Panc1 (cell line): Measurements from ENCODE around the gene NEURL3. TPM values are rescaled to one million over a fixed set of nuclear protein-coding genes. Genes with fewer than 3 reads are reported as not detected.

ENCODE experiments used
- ATAC-seq: fragments of 200-7000 bp; cut with Tn5 transposase; 2 replicates; pipeline ENCODE4 v1.9.1; 2020; ENCODE audit warnings: mild to moderate bottlenecking, moderate library complexity
- BruUV-seq: library from RNA; stranded (reverse); fragments of 400-500 nt; replicated peaks from 2 replicates; lab custom pipeline; 2021; lab: Mats Ljungman, UMichigan
- CTCF ChIA-PET: fragments of 300-600 bp; sonication (Branson Sonifier 250); formaldehyde crosslinking; loops from one replicate; lab custom pipeline; 2022; ENCODE audit warnings: antibody characterized with exemption; lab: Charles Lee
- POLR2A ChIA-PET: fragments of 300-600 bp; sonication (Branson Sonifier 250); formaldehyde crosslinking; loops from one replicate; lab custom pipeline; 2022; ENCODE audit warnings: antibody characterized with exemption; lab: Charles Lee
- DNase-seq: peaks from one replicate; pipeline ENCODE4 v3.0.0-alpha.2; 2010; ENCODE audit warnings: low read depth, low spot score
- H3K27ac ChIP-seq: 2 replicates; pipeline ENCODE4 v1.5.1; 2011; ENCODE audit warnings: mild to moderate bottlenecking, low read length, inconsistent platforms
- H3K27me3 ChIP-seq: fragments of 200-500 bp; sonication (Bioruptor generic); 2 replicates; pipeline ENCODE4 v1.6.0; 2014; ENCODE audit warnings: low read length, inconsistent platforms; ENCODE audit not compliant: control insufficient read depth, insufficient read depth
- H3K36me3 ChIP-seq: fragments of 200-500 bp; sonication (Bioruptor generic); 2 replicates; pipeline ENCODE4 v1.5.1; 2014; ENCODE audit warnings: inconsistent platforms, mild to moderate bottlenecking, low read length, moderate library complexity; ENCODE audit not compliant: control insufficient read depth, insufficient read depth
- H3K4me1 ChIP-seq: 2 replicates; pipeline ENCODE4 v1.5.1; 2011; ENCODE audit warnings: inconsistent platforms, mild to moderate bottlenecking, low read length, moderate library complexity; ENCODE audit not compliant: control insufficient read depth, insufficient read depth
- H3K4me3 ChIP-seq, 2 experiments: 2 replicates each; pipeline ENCODE4 v1.5.1; 2011 to 2012; ENCODE audit warnings: low read depth in 2 of 2, low read length in 2 of 2, mild to moderate bottlenecking in 2 of 2, inconsistent platforms in 1 of 2, moderate library complexity in 1 of 2
- H3K9me3 ChIP-seq: fragments of 200-500 bp; sonication (Bioruptor generic); 2 replicates; pipeline ENCODE4 v1.5.1; 2014; ENCODE audit warnings: low read depth, mild to moderate bottlenecking, inconsistent platforms, low read length, moderate library complexity; ENCODE audit not compliant: control insufficient read depth, insufficient read depth
- POLR2AphosphoS5 ChIP-seq: IDR thresholded peaks from 2 replicates; pipeline ENCODE4 v1.6.1; 2012; ENCODE audit warnings: mild to moderate bottlenecking, low read depth, low read length, moderate library complexity
- SIN3A ChIP-seq: IDR thresholded peaks from 2 replicates; pipeline ENCODE4 v1.6.1; 2012; ENCODE audit warnings: low read depth, mild to moderate bottlenecking, low read length, moderate library complexity, borderline replicate concordance; ENCODE audit not compliant: insufficient read depth
- TCF7L2 ChIP-seq: IDR thresholded peaks from 2 replicates; pipeline ENCODE4 v1.6.1; 2011; ENCODE audit warnings: mild to moderate bottlenecking, low read depth, low read length, inconsistent platforms
- in situ Hi-C: cut with HindIII; loops from 2 replicates; pipeline ENCODE4 v1.10.0; 2016; ENCODE audit warnings: low sequenced_read_pairs, low pct_unique_long_range_greater_than_20kb
- intact Hi-C: fragments of 100-400 bp; cut with micrococcal nuclease; formaldehyde crosslinking; loops from one replicate; pipeline ENCODE4 v1.10.0; 2022; ENCODE audit not compliant: unreplicated experiment
- total RNA-seq: library from RNA; stranded (reverse); gene quantifications from one replicate; pipeline ENCODE4 v1.2.1, GENCODE V29; 2021; ENCODE audit not compliant: unreplicated experiment
- TF ChIP-seq, protein P1 (sequence below), 2 experiments: IDR thresholded peaks; 2 replicates each; pipeline ENCODE4 v1.6.1; 2011 to 2012; ENCODE audit warnings: low read depth in 2 of 2, control low read depth in 1 of 2, low read length in 1 of 2, mild to moderate bottlenecking in 1 of 2, moderate library complexity in 1 of 2; ENCODE audit not compliant: insufficient read depth in 1 of 2
- TF ChIP-seq, protein P2 (sequence below): fragments of 450-650 bp; IDR thresholded peaks from 2 replicates; pipeline ENCODE4 v1.5.1; 2017; ENCODE audit warnings: mild to moderate bottlenecking

Gene NEURL3
- total RNA-seq, 1 experiment from 2014 or later = 1.2 TPM

DNA sequence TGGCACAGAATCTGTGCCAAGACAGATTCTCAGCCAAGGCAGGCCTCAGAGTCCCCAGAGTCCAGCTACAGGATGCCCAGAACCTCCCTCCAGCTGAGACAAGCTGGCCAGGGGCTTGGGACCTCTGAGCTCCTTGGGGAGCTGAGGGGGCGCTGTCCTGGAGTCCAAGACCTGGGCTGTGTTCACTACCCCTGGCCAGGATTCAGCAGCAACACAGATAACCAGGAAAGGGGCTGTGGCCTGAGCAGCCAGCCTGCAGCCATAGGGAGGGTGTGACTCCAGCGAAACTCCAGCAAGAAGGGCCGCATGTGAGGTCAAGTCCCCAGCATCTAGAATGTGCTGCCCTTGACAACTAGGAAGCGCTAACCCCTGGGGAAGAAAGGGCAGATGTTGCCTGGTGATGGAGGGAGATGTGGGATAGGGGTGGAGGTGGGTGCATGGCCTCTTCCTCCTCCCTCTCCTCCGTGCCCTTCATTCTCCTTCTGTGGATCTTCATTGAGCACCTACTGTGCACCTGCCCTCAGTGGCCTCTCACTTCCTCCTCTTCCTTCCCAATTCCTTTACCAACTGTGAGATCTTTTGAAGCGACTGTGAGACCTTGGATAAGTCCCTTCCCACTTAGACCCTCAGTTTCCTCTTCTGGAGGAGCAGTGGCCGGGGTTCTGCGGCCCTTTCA is 23.7 kb upstream of the NEURL3 start:
- no TSS peak for BruUV-seq
- Histone ChIP-seq H3K4me3 (no peak overlapping the region), H3K4me1 (peaks cover 40% of the 10 kb centered on the region), H3K36me3 (no peaks in the 10 kb centered on the region), H3K27me3 (no peaks in the 10 kb centered on the region), H3K27ac (no peak overlapping the region), H3K9me3 (no peaks in the 10 kb centered on the region)
- POLR2A ChIA-PET = no interaction called here
- TF ChIP-seq TCF7L2 = no peak
- ATAC-seq = no peak
- CTCF ChIA-PET = interaction anchor here (0.6 kb wide), 1 partner anchor 104 kb away, joined by 4 read pairs; no protein-coding TSS in a partner anchor
- intact Hi-C loops (no loop called here), in situ Hi-C loops (no loop called here)
- DNase-seq = no peak

DNA sequence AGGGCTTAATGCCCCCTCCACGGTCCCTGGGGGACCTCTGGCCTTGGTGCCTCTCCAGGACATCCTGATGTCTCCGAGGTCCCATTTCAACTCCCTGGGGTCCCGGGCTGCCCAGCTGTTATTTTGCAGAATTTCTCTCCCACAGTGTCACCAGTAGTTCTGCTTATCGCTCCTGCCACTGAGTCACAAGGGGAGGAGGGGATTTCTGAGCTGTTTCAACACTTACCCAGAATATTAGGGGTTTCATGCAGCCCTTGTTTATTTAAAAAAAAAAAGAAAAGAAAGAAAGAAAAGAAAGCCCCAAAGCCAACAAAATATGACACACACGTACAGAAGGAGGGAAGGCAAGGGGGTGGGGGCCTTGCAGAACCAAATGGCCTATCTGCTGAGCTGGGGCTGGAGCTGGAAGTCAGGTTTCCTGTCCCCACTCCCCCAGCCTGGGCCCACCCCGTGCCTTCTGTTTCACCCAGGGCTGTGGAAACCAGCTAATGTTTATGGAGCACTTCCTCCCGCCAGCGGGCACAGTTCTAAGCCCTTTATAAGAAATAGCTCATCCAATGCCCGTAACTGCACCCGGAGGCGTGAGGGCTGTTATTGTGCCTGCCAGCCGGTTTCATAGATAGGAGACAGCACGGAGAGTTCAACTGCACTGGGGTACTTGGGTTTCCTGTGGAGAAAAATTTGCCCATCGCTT is 23.0 kb upstream of the NEURL3 start:
- CTCF ChIA-PET = interaction anchor here (0.6 kb wide), 1 partner anchor 104 kb away, joined by 4 read pairs; no protein-coding TSS in a partner anchor
- no peak overlapping the region; the same call in 1 of the 2 replicates for H3K27ac ChIP-seq

More for the DNA sequence above, 23.0 kb upstream of the NEURL3 start:
- POLR2A ChIA-PET = no interaction called here
- no peaks in the 10 kb centered on the region for H3K27me3 ChIP-seq
- ATAC-seq (no peak), DNase-seq (no peak)
- H3K36me3 ChIP-seq = no peaks in the 10 kb centered on the region
- H3K9me3 ChIP-seq = no peaks in the 10 kb centered on the region
- intact Hi-C loops = no loop called here
- BruUV-seq = no TSS peak
- in situ Hi-C loops = no loop called here
- peaks cover 34% of the 10 kb centered on the region for H3K4me1 ChIP-seq
- H3K4me3 ChIP-seq = no peak overlapping the region
- TF ChIP-seq POLR2AphosphoS5 (no peak), TCF7L2 (no peak), SIN3A (no peak)
- TF ChIP-seq, protein P1, sequence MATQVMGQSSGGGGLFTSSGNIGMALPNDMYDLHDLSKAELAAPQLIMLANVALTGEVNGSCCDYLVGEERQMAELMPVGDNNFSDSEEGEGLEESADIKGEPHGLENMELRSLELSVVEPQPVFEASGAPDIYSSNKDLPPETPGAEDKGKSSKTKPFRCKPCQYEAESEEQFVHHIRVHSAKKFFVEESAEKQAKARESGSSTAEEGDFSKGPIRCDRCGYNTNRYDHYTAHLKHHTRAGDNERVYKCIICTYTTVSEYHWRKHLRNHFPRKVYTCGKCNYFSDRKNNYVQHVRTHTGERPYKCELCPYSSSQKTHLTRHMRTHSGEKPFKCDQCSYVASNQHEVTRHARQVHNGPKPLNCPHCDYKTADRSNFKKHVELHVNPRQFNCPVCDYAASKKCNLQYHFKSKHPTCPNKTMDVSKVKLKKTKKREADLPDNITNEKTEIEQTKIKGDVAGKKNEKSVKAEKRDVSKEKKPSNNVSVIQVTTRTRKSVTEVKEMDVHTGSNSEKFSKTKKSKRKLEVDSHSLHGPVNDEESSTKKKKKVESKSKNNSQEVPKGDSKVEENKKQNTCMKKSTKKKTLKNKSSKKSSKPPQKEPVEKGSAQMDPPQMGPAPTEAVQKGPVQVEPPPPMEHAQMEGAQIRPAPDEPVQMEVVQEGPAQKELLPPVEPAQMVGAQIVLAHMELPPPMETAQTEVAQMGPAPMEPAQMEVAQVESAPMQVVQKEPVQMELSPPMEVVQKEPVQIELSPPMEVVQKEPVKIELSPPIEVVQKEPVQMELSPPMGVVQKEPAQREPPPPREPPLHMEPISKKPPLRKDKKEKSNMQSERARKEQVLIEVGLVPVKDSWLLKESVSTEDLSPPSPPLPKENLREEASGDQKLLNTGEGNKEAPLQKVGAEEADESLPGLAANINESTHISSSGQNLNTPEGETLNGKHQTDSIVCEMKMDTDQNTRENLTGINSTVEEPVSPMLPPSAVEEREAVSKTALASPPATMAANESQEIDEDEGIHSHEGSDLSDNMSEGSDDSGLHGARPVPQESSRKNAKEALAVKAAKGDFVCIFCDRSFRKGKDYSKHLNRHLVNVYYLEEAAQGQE (IDR thresholded peaks at IDR 0.05; ENCODE audit: insufficient read depth in 1 of 2, low read depth in 2 of 2, low read length in 1 of 2) = no peak
- TF ChIP-seq, protein P2, sequence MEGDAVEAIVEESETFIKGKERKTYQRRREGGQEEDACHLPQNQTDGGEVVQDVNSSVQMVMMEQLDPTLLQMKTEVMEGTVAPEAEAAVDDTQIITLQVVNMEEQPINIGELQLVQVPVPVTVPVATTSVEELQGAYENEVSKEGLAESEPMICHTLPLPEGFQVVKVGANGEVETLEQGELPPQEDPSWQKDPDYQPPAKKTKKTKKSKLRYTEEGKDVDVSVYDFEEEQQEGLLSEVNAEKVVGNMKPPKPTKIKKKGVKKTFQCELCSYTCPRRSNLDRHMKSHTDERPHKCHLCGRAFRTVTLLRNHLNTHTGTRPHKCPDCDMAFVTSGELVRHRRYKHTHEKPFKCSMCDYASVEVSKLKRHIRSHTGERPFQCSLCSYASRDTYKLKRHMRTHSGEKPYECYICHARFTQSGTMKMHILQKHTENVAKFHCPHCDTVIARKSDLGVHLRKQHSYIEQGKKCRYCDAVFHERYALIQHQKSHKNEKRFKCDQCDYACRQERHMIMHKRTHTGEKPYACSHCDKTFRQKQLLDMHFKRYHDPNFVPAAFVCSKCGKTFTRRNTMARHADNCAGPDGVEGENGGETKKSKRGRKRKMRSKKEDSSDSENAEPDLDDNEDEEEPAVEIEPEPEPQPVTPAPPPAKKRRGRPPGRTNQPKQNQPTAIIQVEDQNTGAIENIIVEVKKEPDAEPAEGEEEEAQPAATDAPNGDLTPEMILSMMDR = no peak
